ENCODE results near the gene STN1. TPM values are rescaled to one million over a fixed set of nuclear protein-coding genes. Genes with fewer than 3 reads are reported as not detected.

Gene STN1
- total and polyA plus RNA-seq, 2 of the 8 experiments (the other 6 are each of a cell fraction or from before 2014, with no cell fraction given), result 10.1 to 12.4 TPM

DNA sequence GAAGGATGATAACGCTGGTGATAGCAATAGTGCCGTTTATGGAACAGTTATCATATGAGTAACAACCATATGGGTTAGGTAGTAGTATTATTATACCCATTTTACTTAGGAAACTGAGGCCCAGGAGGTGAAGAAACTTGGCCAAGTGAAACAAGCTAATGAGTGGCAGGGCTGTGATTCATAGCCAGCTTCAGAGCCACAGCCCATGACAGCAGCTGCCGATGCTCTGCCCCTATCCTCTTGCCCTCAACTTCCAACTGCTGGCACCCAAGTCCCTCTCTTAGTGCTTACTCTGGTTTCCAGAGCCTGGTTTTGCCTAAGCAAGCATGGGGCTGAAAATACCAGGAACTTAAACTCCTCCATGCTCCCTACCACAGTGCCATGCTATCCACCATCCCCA, 74.9 kb downstream of the STN1 start:
- ChIA-PET CTCF (ENCODE audit: partially characterized antibody) (interaction anchor here (0.8 to 2.9 kb wide), 6 partner anchors 12 to 106 kb away, joined by 3 to 14 read pairs (median 4); partner anchors contain the start of gene SH3PXD2A), POLR2A (ENCODE audit: partially characterized antibody) (interaction anchor here (1.4 kb wide), 1 partner anchor 12 kb away, joined by 6 read pairs; the partner anchor contains the start of gene SH3PXD2A)
- no peak overlapping the region for H3K4me2 ChIP-seq (ENCODE audit: insufficient read depth in 1 of 2, low read depth in 2 of 2, low read length in 2 of 2)
- FAIRE-seq (no peak), DNase-seq (ENCODE audit: low read depth in 1 of 2, low spot score in 2 of 2) (no peak)
- no peak overlapping the region for H2BK120ac ChIP-seq (replicated peaks; ENCODE audit: low read depth, low read length)
- no peak overlapping the region for H3K18ac ChIP-seq (ENCODE audit: extremely low read depth, low read length)
- H3K79me2 ChIP-seq (ENCODE audit: control insufficient read depth in 1 of 2, insufficient read depth in 2 of 2, low read length in 2 of 2), result no peaks in the 10 kb centered on the region
- peak overlapping the region; percentile 46; the same call in 1 of the 2 replicates for H2BK15ac ChIP-seq (ENCODE audit: low read length)
- H2AFZ ChIP-seq (ENCODE audit: low read length), result no peak overlapping the region
- no peak overlapping the region for H2BK5ac ChIP-seq (ENCODE audit: low read depth, low read length)
- H3K14ac ChIP-seq (ENCODE audit: insufficient read length), result no peak overlapping the region
- H4K5ac ChIP-seq (ENCODE audit: insufficient read length, low read depth, low read length), result no peak overlapping the region
- no peaks in the 10 kb centered on the region for H3K23me2 ChIP-seq (ENCODE audit: low read depth, low read length)
- no peaks in the 10 kb centered on the region for H4K20me1 ChIP-seq (replicated peaks in 1 of 2; ENCODE audit: control insufficient read depth in 1 of 2, insufficient read depth in 2 of 2, low read length in 2 of 2)
- no peak overlapping the region for H3K9ac ChIP-seq (replicated peaks in 1 of 4; ENCODE audit: extremely low read depth in 1 of 4, low read depth in 3 of 4, low read length in 3 of 4)
- H2BK12ac ChIP-seq (ENCODE audit: low read depth, low read length), result no peak overlapping the region
- no peak overlapping the region for H4K91ac ChIP-seq (replicated peaks; ENCODE audit: insufficient read length, low read length)
- H3K27me3 ChIP-seq (replicated peaks in 1 of 4; ENCODE audit: control insufficient read depth in 3 of 4, extremely low read depth in 1 of 4, insufficient read depth in 3 of 4, low read length in 3 of 4), result no peaks in the 10 kb centered on the region
- 95% methylated on average over 3 of the region's 3 CpGs; no CpG with 5 or more reads in 1 of the 2 experiments for WGBS, 2 experiments (ENCODE audit: extremely low coverage in 1 of 2, insufficient coverage in 1 of 2, insufficient read length in 1 of 2, insufficient replicate concordance in 2 of 2, low coverage in 1 of 2, low lambda C conversion rate in 2 of 2, missing lambda C conversion rate in 1 of 2)
- no peak overlapping the region for H2AK5ac ChIP-seq (ENCODE audit: low read depth, low read length)
- TF ChIP-seq PHF8 (conservative IDR thresholded peaks at IDR 0.05; ENCODE audit: low read depth, low read length) (no peak), FOSL1 (IDR thresholded peaks at IDR 0.05; ENCODE audit: insufficient read depth, low read depth, low read length) (no peak), ZNF274 (IDR thresholded peaks at IDR 0.05; ENCODE audit: borderline replicate concordance, extremely low read depth, low read length) (no peak), RAD21 (IDR thresholded peaks at IDR 0.05 in 1 of 2, conservative IDR thresholded peaks at IDR 0.05 in 1 of 2; ENCODE audit: low read depth in 2 of 2, low read length in 2 of 2) (no peak), SP2 (IDR thresholded peaks at IDR 0.05; ENCODE audit: low read length) (no peak)
- H3K4me1 ChIP-seq (replicated peaks in 1 of 4; ENCODE audit: control insufficient read depth in 3 of 4, insufficient read depth in 4 of 4, low read length in 3 of 4), result peaks cover 15 to 25% (median 18%) of the 10 kb centered on the region in 4 experiments
- H3K79me1 ChIP-seq (ENCODE audit: low read depth, low read length), result no peaks in the 10 kb centered on the region
- no peak overlapping the region for H3K23ac ChIP-seq (ENCODE audit: insufficient read length)
- H3K36me3 ChIP-seq (ENCODE audit: control insufficient read depth in 2 of 4, insufficient read depth in 4 of 4, low read length in 3 of 4), result no peaks in the 10 kb centered on the region
- no peaks in the 10 kb centered on the region for H3K9me3 ChIP-seq (ENCODE audit: insufficient read depth in 2 of 2, low read depth in 1 of 2, low read length in 1 of 2)
- H3K27ac ChIP-seq (ENCODE audit: low read depth, low read length), result no peak overlapping the region
- H2BK20ac ChIP-seq (ENCODE audit: low read length), result no peak overlapping the region
- no peak overlapping the region for H3K4me3 ChIP-seq (ENCODE audit: extremely low read depth in 1 of 4, insufficient read depth in 2 of 4, low read depth in 3 of 4, low read length in 4 of 4)
- no peak overlapping the region for H3K56ac ChIP-seq (replicated peaks; ENCODE audit: insufficient read length, low read depth, low read length)
- H4K8ac ChIP-seq (ENCODE audit: extremely low read depth, insufficient read depth, low read length), result no peak overlapping the region
- H3K4ac ChIP-seq (replicated peaks; ENCODE audit: insufficient read length, low read depth, low read length), result no peak overlapping the region

Measured in H1 (cell line).